ENCODE data around the gene HDHD5. TPM values are rescaled to one million over a fixed set of nuclear protein-coding genes. Genes with fewer than 3 reads are reported as not detected.

Gene HDHD5
- total and polyA plus RNA-seq, 2 of the 13 experiments (the other 11 are each of a cell fraction or from before 2014, with no cell fraction given) = not detected

DNA sequence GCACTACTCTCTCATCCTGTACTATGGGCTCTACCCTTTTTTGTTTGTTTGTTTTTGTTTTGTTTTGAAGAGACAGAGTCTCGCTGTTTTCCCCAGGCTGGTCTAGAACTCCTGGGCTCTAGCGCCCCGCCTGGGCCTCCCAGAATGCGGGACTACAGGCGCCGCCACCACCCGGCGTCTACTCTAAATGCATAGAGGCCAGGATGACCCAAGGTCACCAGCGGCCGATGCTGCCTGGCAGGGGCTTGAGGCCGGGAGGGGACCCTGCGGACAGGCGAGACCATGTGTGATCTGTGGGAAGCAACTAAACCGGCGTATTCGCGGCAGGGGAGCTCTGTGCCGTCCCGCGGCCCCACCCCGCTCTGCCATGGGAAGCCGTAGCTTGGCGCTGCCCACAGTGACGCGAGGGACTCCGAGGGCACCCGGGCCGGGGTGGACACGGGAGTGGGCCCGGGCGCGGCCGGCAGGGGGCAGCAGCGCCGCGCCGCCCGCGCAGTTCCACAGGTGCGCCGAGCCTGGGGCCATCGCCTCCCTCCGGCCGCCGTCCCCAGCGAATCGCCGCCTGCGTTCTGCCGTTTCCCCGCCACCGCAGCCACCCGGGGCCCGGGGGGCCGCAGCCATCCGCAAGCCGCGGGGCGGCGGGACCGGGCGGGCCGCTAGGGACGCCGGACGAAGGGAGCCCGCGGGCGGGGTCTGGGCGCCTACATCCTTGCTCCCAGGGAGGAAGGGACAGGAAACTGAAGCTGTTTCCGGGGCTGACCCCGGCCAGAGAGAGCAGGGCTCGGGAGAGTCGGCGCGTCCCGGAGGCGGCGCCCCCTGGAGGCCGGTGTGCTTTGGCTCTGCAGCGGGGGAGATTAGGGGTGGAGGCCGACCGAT lies 12.3 kb upstream of the HDHD5 start (continued):
- TF ChIP-seq, protein P1, sequence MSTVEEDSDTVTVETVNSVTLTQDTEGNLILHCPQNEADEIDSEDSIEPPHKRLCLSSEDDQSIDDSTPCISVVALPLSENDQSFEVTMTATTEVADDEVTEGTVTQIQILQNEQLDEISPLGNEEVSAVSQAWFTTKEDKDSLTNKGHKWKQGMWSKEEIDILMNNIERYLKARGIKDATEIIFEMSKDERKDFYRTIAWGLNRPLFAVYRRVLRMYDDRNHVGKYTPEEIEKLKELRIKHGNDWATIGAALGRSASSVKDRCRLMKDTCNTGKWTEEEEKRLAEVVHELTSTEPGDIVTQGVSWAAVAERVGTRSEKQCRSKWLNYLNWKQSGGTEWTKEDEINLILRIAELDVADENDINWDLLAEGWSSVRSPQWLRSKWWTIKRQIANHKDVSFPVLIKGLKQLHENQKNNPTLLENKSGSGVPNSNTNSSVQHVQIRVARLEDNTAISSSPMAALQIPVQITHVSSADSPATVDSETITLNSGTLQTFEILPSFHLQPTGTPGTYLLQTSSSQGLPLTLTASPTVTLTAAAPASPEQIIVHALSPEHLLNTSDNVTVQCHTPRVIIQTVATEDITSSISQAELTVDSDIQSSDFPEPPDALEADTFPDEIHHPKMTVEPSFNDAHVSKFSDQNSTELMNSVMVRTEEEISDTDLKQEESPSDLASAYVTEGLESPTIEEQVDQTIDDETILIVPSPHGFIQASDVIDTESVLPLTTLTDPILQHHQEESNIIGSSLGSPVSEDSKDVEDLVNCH (CRISPR knock-in tag; IDR thresholded peaks at IDR 0.05) = no peak
- TF ChIP-seq GATA4 (IDR thresholded peaks at IDR 0.05; ENCODE audit: borderline replicate concordance, low read depth) = no peak
- TF ChIP-seq ZNF382 (CRISPR knock-in tag; IDR thresholded peaks at IDR 0.05; ENCODE audit: borderline replicate concordance) = no peak
- TF ChIP-seq ZBTB7A (CRISPR knock-in tag; IDR thresholded peaks at IDR 0.05) = no peak
- no peak for TF ChIP-seq HHEX (CRISPR knock-in tag; IDR thresholded peaks at IDR 0.05)
- no peak for TF ChIP-seq GTF2F1 (IDR thresholded peaks at IDR 0.05; ENCODE audit: low read length)
- TF ChIP-seq, protein P2, sequence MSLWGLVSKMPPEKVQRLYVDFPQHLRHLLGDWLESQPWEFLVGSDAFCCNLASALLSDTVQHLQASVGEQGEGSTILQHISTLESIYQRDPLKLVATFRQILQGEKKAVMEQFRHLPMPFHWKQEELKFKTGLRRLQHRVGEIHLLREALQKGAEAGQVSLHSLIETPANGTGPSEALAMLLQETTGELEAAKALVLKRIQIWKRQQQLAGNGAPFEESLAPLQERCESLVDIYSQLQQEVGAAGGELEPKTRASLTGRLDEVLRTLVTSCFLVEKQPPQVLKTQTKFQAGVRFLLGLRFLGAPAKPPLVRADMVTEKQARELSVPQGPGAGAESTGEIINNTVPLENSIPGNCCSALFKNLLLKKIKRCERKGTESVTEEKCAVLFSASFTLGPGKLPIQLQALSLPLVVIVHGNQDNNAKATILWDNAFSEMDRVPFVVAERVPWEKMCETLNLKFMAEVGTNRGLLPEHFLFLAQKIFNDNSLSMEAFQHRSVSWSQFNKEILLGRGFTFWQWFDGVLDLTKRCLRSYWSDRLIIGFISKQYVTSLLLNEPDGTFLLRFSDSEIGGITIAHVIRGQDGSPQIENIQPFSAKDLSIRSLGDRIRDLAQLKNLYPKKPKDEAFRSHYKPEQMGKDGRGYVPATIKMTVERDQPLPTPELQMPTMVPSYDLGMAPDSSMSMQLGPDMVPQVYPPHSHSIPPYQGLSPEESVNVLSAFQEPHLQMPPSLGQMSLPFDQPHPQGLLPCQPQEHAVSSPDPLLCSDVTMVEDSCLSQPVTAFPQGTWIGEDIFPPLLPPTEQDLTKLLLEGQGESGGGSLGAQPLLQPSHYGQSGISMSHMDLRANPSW (CRISPR knock-in tag; IDR thresholded peaks at IDR 0.05; ENCODE audit: borderline replicate concordance) = no peak
- TF ChIP-seq SATB2 (CRISPR knock-in tag; IDR thresholded peaks at IDR 0.05) = no peak
- TF ChIP-seq, protein P3, sequence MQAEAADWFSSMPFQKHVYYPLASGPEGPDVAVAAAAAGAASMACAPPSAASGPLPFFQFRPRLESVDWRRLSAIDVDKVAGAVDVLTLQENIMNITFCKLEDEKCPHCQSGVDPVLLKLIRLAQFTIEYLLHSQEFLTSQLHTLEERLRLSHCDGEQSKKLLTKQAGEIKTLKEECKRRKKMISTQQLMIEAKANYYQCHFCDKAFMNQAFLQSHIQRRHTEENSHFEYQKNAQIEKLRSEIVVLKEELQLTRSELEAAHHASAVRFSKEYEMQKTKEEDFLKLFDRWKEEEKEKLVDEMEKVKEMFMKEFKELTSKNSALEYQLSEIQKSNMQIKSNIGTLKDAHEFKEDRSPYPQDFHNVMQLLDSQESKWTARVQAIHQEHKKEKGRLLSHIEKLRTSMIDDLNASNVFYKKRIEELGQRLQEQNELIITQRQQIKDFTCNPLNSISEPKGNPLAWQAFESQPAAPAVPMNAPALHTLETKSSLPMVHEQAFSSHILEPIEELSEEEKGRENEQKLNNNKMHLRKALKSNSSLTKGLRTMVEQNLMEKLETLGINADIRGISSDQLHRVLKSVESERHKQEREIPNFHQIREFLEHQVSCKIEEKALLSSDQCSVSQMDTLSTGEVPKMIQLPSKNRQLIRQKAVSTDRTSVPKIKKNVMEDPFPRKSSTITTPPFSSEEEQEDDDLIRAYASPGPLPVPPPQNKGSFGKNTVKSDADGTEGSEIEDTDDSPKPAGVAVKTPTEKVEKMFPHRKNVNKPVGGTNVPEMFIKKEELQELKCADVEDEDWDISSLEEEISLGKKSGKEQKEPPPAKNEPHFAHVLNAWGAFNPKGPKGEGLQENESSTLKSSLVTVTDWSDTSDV (CRISPR knock-in tag; IDR thresholded peaks at IDR 0.05) = no peak
- TF ChIP-seq ADNP (CRISPR knock-in tag; IDR thresholded peaks at IDR 0.05) = no peak
- TF ChIP-seq ZSCAN22 (CRISPR knock-in tag; IDR thresholded peaks at IDR 0.05) = no peak
- no peak for TF ChIP-seq CEBPB (IDR thresholded peaks at IDR 0.05; ENCODE audit: borderline replicate concordance, low read depth, low read length)
- TF ChIP-seq ZNF768 (CRISPR knock-in tag; IDR thresholded peaks at IDR 0.05) = peak; percentile 46; the same call in 1 of the 2 replicates
- no peak for TF ChIP-seq MED13 (CRISPR knock-in tag; IDR thresholded peaks at IDR 0.05)
- TF ChIP-seq RFX3 (CRISPR knock-in tag; IDR thresholded peaks at IDR 0.05) = no peak
- no peak for TF ChIP-seq JUN (CRISPR knock-in tag; IDR thresholded peaks at IDR 0.05)
- TF ChIP-seq ZNF329 (CRISPR knock-in tag; IDR thresholded peaks at IDR 0.05; ENCODE audit: low read depth) = no peak
- TF ChIP-seq JDP2 (CRISPR knock-in tag; IDR thresholded peaks at IDR 0.05; ENCODE audit: borderline replicate concordance) = no peak
- no peak for TF ChIP-seq SMARCE1 (IDR thresholded peaks at IDR 0.05; ENCODE audit: borderline replicate concordance)
- TF ChIP-seq NFE2L2 (IDR thresholded peaks at IDR 0.05; ENCODE audit: low read length) = no peak
- TF ChIP-seq, protein P4, sequence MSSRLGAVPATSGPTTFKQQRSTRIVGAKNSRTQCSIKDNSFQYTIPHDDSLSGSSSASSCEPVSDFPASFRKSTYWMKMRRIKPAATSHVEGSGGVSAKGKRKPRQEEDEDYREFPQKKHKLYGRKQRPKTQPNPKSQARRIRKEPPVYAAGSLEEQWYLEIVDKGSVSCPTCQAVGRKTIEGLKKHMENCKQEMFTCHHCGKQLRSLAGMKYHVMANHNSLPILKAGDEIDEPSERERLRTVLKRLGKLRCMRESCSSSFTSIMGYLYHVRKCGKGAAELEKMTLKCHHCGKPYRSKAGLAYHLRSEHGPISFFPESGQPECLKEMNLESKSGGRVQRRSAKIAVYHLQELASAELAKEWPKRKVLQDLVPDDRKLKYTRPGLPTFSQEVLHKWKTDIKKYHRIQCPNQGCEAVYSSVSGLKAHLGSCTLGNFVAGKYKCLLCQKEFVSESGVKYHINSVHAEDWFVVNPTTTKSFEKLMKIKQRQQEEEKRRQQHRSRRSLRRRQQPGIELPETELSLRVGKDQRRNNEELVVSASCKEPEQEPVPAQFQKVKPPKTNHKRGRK (CRISPR knock-in tag; IDR thresholded peaks at IDR 0.05) = no peak

All from HepG2 (cell line).